Mucosa of stomach (tissue), 1 donor: ENCODE measurements around the gene C9orf72.
"Not testable (repeated sequence)": the region's sequence is repeated elsewhere in the genome, so short reads cannot be mapped to it uniquely, and the experiment has no call there.

Source experiments
- H3K27me3 ChIP-seq: one replicate; pipeline ENCODE4 v1.7.0; 2013; ENCODE audit warnings: mild to moderate bottlenecking, low read length; ENCODE audit not compliant: control insufficient read depth, insufficient read depth
- H3K36me3 ChIP-seq: one replicate; pipeline ENCODE4 v1.7.0; 2013; ENCODE audit warnings: low read length; ENCODE audit not compliant: control insufficient read depth, insufficient read depth
- H3K4me1 ChIP-seq: one replicate; pipeline ENCODE4 v1.7.0; 2013; ENCODE audit warnings: mild to moderate bottlenecking, low read length; ENCODE audit not compliant: control insufficient read depth, insufficient read depth
- H3K4me3 ChIP-seq: one replicate; pipeline ENCODE4 v1.7.0; 2013; ENCODE audit warnings: low read length
- H3K9ac ChIP-seq: one replicate; pipeline ENCODE4 v1.7.0; 2013; ENCODE audit warnings: mild to moderate bottlenecking, low read length, moderate library complexity
- H3K9me3 ChIP-seq: one replicate; pipeline ENCODE4 v1.7.0; 2013; ENCODE audit warnings: mild to moderate bottlenecking, low read length, moderate library complexity; ENCODE audit not compliant: control insufficient read depth
- donor health status: Pancreatic carcinoma.

The C9orf72 gene

GRCh38 chr9:27572918-27573633 lies at the start of gene C9orf72:
C9orf72 (minus strand) TSS chr9:27573481; CDS start chr9:27567120, 6,361 bp downstream.
- Histone ChIP-seq H3K4me1 (peaks cover 26% of the 10 kb centered on the region), H3K36me3 (no peaks in the 10 kb centered on the region), H3K9ac (peak within 1 kb of the TSS; percentile 80), H3K4me3 (peak within 1 kb of the TSS; percentile 52), H3K9me3 (no peaks in the 10 kb centered on the region), H3K27me3 (no peaks in the 10 kb centered on the region)

- Histone ChIP-seq H3K36me3 (no peaks in the 10 kb centered on the region), H3K9ac (no peak overlapping the region), H3K4me1 (peaks cover 14% of the 10 kb centered on the region), H3K27me3 (no peaks in the 10 kb centered on the region), H3K4me3 (no peak overlapping the region), H3K9me3 (no peaks in the 10 kb centered on the region)
Observed at GRCh38 chr9:27622693-27623340, 49.5 kb upstream of the C9orf72 start.

GRCh38 chr9:27619743-27620142 lies 46.5 kb upstream of the C9orf72 start:
- Histone ChIP-seq H3K4me1 (no peaks in the 10 kb centered on the region), H3K9ac (no peak overlapping the region), H3K36me3 (no peaks in the 10 kb centered on the region), H3K9me3 (no peaks in the 10 kb centered on the region), H3K4me3 (no peak overlapping the region), H3K27me3 (no peaks in the 10 kb centered on the region)

- Histone ChIP-seq H3K9me3 (no peaks in the 10 kb centered on the region), H3K27me3 (no peaks in the 10 kb centered on the region)
Observed at GRCh38 chr9:27618066-27618465, 44.8 kb upstream of the C9orf72 start.

GRCh38 chr9:27614551-27614950 lies 41.3 kb upstream of the C9orf72 start:
- H3K9me3 ChIP-seq, result no peaks in the 10 kb centered on the region
- H3K9ac ChIP-seq, result no peak overlapping the region
- H3K4me1 ChIP-seq, result no peaks in the 10 kb centered on the region
- H3K4me3 ChIP-seq, result no peak overlapping the region
- H3K36me3 ChIP-seq, result no peaks in the 10 kb centered on the region
- H3K27me3 ChIP-seq, result no peaks in the 10 kb centered on the region

More at GRCh38 chr9:27618066-27618465, 44.8 kb upstream of the C9orf72 start:
- no peak overlapping the region for H3K4me3 ChIP-seq
- no peaks in the 10 kb centered on the region for H3K4me1 ChIP-seq
- H3K9ac ChIP-seq, result no peak overlapping the region
- H3K36me3 ChIP-seq, result no peaks in the 10 kb centered on the region

- H3K9me3 ChIP-seq, H3K4me3 ChIP-seq, H3K36me3 ChIP-seq, H3K4me1 ChIP-seq, H3K27me3 ChIP-seq, H3K9ac ChIP-seq: not testable (repeated sequence)
Observed at GRCh38 chr9:27612036-27612435, 38.8 kb upstream of the C9orf72 start.

- Histone ChIP-seq H3K4me1 (no peaks in the 10 kb centered on the region), H3K9ac (no peak overlapping the region), H3K36me3 (no peaks in the 10 kb centered on the region), H3K27me3 (no peaks in the 10 kb centered on the region), H3K9me3 (no peaks in the 10 kb centered on the region), H3K4me3 (no peak overlapping the region)
Observed at GRCh38 chr9:27610622-27611021, 37.3 kb upstream of the C9orf72 start.

GRCh38 chr9:27602954-27603353 lies 29.7 kb upstream of the C9orf72 start:
- Histone ChIP-seq H3K36me3 (no peaks in the 10 kb centered on the region), H3K4me3 (no peak overlapping the region), H3K9me3 (no peaks in the 10 kb centered on the region), H3K27me3 (no peaks in the 10 kb centered on the region), H3K9ac (no peak overlapping the region), H3K4me1 (peaks cover 9% of the 10 kb centered on the region)

- H3K4me1 ChIP-seq, result peaks cover 9% of the 10 kb centered on the region
- H3K27me3 ChIP-seq, result no peaks in the 10 kb centered on the region
- no peaks in the 10 kb centered on the region for H3K9me3 ChIP-seq
- no peak overlapping the region for H3K4me3 ChIP-seq
- no peaks in the 10 kb centered on the region for H3K36me3 ChIP-seq
- no peak overlapping the region for H3K9ac ChIP-seq
Observed at GRCh38 chr9:27602142-27602861, 29.0 kb upstream of the C9orf72 start.

- Histone ChIP-seq H3K4me3 (no peak overlapping the region), H3K36me3 (no peaks in the 10 kb centered on the region), H3K9me3 (no peaks in the 10 kb centered on the region), H3K9ac (no peak overlapping the region), H3K4me1 (peaks cover 9% of the 10 kb centered on the region), H3K27me3 (no peaks in the 10 kb centered on the region)
Observed at GRCh38 chr9:27601396-27601795, 28.1 kb upstream of the C9orf72 start.

GRCh38 chr9:27600256-27600655 lies 27.0 kb upstream of the C9orf72 start:
- Histone ChIP-seq H3K36me3 (no peaks in the 10 kb centered on the region), H3K9ac (peak overlapping the region; percentile 18), H3K4me3 (no peak overlapping the region), H3K4me1 (peaks cover 9% of the 10 kb centered on the region), H3K27me3 (no peaks in the 10 kb centered on the region), H3K9me3 (no peaks in the 10 kb centered on the region)

- Histone ChIP-seq H3K36me3 (no peaks in the 10 kb centered on the region), H3K9ac (peak overlapping the region; percentile 18), H3K27me3 (no peaks in the 10 kb centered on the region), H3K4me3 (no peak overlapping the region), H3K9me3 (no peaks in the 10 kb centered on the region), H3K4me1 (peaks cover 9% of the 10 kb centered on the region)
Observed at GRCh38 chr9:27599870-27600238, 26.6 kb upstream of the C9orf72 start.
